ENCODE results near the gene LSMEM2. TPM values are rescaled to one million over a fixed set of nuclear protein-coding genes. Genes with fewer than 3 reads are reported as not detected.

The LSMEM2 gene
- polyA plus RNA-seq, 2 of the 4 experiments (the other 2 are of a cell fraction): 0.09 TPM; not detected in 1

DNA sequence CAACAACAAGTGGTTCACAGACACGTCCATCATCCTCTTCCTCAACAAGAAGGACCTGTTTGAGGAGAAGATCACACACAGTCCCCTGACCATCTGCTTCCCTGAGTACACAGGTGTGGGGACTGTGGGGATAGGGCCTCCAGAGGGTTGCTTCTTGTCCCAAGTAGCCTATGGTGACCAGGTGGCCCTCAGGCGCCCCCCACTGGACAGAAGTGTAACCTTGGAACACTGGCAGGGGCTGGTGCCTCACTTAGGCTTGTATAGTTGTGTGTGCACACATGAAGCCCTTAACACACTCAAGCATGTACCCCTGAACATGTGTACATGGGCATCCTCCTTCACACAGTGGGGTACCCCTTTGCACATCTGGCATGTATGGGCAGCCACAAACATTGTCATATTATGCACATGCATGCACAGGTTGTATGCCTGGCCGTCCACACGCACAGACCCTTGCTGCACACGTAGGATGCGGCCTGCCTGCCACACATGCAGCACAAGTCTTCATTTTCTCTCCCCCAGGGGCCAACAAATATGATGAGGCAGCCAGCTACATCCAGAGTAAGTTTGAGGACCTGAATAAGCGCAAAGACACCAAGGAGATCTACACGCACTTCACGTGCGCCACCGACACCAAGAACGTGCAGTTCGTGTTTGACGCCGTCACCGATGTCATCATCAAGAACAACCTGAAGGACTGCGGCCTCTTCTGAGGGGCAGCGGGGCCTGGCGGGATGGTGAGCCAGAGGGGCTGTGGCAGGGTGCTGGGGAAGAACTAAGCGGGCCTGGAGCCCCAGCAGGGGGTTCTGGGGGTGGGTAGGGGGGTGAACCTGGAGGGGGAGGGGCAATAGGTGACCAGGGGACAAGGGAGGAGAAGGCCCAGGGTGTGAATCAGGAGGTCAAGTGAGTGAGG, 21.7 kb upstream of the LSMEM2 start:
- no peak overlapping the region for H3K4me2 ChIP-seq
- TF ChIP-seq RAD21 (conservative IDR thresholded peaks at IDR 0.05 in 1 of 2, IDR thresholded peaks at IDR 0.05 in 1 of 2) (peak in 1 of 2 experiments; percentile 36; a peak in 2 of 5 replicates), MYC (IDR thresholded peaks at IDR 0.05; ENCODE audit: borderline replicate concordance, low read length) (no peak), HEYL (CRISPR knock-in tag; IDR thresholded peaks at IDR 0.05) (no peak), POLR2A (IDR thresholded peaks at IDR 0.05; ENCODE audit: low read length) (no peak), POLR2AphosphoS2 (conservative IDR thresholded peaks at IDR 0.05; ENCODE audit: low read length) (no peak), TP53 (CRISPR knock-in tag; IDR thresholded peaks at IDR 0.05) (no peak), CBX2 (IDR thresholded peaks at IDR 0.05; ENCODE audit: borderline replicate concordance, low read depth) (no peak)
- TF ChIP-seq, protein P1, sequence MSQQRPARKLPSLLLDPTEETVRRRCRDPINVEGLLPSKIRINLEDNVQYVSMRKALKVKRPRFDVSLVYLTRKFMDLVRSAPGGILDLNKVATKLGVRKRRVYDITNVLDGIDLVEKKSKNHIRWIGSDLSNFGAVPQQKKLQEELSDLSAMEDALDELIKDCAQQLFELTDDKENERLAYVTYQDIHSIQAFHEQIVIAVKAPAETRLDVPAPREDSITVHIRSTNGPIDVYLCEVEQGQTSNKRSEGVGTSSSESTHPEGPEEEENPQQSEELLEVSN (IDR thresholded peaks at IDR 0.05; ENCODE audit: borderline replicate concordance, low read depth): no peak
- TF ChIP-seq, protein P2, sequence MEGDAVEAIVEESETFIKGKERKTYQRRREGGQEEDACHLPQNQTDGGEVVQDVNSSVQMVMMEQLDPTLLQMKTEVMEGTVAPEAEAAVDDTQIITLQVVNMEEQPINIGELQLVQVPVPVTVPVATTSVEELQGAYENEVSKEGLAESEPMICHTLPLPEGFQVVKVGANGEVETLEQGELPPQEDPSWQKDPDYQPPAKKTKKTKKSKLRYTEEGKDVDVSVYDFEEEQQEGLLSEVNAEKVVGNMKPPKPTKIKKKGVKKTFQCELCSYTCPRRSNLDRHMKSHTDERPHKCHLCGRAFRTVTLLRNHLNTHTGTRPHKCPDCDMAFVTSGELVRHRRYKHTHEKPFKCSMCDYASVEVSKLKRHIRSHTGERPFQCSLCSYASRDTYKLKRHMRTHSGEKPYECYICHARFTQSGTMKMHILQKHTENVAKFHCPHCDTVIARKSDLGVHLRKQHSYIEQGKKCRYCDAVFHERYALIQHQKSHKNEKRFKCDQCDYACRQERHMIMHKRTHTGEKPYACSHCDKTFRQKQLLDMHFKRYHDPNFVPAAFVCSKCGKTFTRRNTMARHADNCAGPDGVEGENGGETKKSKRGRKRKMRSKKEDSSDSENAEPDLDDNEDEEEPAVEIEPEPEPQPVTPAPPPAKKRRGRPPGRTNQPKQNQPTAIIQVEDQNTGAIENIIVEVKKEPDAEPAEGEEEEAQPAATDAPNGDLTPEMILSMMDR (IDR thresholded peaks at IDR 0.05): peak; percentile 31
- ChIA-PET CTCF (interaction anchor here (0.8 to 11.2 kb wide), 10 partner anchors 9 to 65 kb away, joined by 3 to 219 read pairs (median 14); partner anchors contain the start of genes GNAI2 and GNAT1), POLR2A (no interaction called here)
- WGBS (ENCODE audit: missing lambda C conversion rate): 91% methylated on average over 14 of the region's 20 CpGs
- no peak overlapping the region for H3K4me3 ChIP-seq
- ATAC-seq (peak in 1 of 2 experiments; percentile 24; a peak in 2 of 6 replicates), FAIRE-seq (no peak), DNase-seq (ENCODE audit: low read depth in 1 of 2, low spot score in 1 of 2) (peak in 1 of 2 experiments; percentile 48)
- peaks cover 16% of the 10 kb centered on the region; the same call in 2 of the 3 replicates for H3K4me1 ChIP-seq
- no peaks in the 10 kb centered on the region for H3K9me3 ChIP-seq
- H3K27ac ChIP-seq: no peak overlapping the region

DNA sequence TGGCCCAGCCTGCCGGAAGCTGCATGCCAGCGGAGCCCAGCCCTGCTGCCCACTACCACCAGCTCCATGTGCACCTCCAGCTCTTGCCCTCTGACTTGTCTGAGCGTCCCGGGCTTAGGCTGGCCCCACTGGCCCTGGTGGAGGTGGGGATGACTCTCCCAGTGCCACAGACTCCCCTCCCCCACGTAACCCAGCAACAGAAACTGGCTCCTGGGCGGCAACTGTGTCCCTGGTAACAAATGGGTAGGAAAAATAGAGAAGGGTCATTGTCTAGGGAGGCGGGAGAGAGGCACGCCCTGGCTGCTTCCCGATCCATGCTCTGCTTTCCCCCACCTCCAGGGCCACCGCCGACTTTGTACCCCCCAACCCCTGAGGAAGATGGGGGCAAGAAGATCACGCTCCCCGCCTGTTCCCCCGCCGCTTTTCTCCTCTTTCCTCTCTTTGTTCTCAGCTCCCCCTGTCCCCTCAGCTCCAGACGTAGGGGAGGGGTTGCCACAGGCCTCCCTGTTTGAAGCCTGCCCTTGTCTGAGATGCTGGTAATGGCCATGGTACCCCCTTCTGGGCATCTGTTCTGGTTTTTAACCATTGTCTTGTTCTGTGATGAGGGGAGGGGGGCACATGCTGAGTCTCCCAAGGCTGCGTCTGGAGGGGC, 20.7 kb upstream of the LSMEM2 start:
- 91% methylated on average over 17 of the region's 17 CpGs for WGBS (ENCODE audit: missing lambda C conversion rate)
- peaks cover 16% of the 10 kb centered on the region; the same call in 2 of the 3 replicates for H3K4me1 ChIP-seq
- TF ChIP-seq RNF2 (IDR thresholded peaks at IDR 0.05; ENCODE audit: borderline replicate concordance, low read depth): no peak
- TF ChIP-seq ZNF302 (CRISPR knock-in tag; IDR thresholded peaks at IDR 0.05): no peak
- TF ChIP-seq JUN (IDR thresholded peaks at IDR 0.05): no peak
- no peak for TF ChIP-seq CBX8 (IDR thresholded peaks at IDR 0.05)
- TF ChIP-seq NR3C1 (IDR thresholded peaks at IDR 0.05): no peak
- TF ChIP-seq, protein P3, sequence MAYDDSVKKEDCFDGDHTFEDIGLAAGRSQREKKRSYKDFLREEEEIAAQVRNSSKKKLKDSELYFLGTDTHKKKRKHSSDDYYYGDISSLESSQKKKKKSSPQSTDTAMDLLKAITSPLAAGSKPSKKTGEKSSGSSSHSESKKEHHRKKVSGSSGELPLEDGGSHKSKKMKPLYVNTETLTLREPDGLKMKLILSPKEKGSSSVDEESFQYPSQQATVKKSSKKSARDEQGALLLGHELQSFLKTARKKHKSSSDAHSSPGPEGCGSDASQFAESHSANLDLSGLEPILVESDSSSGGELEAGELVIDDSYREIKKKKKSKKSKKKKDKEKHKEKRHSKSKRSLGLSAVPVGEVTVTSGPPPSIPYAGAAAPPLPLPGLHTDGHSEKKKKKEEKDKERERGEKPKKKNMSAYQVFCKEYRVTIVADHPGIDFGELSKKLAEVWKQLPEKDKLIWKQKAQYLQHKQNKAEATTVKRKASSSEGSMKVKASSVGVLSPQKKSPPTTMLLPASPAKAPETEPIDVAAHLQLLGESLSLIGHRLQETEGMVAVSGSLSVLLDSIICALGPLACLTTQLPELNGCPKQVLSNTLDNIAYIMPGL (CRISPR knock-in tag; IDR thresholded peaks at IDR 0.05; ENCODE audit: borderline replicate concordance): no peak
- no peak for TF ChIP-seq SMC3 (IDR thresholded peaks at IDR 0.05)
- ChIA-PET POLR2A (interaction anchor here (1.1 to 2.4 kb wide), 2 partner anchors 12 to 23 kb away, joined by 4 to 9 read pairs; no protein-coding TSS in a partner anchor), CTCF (interaction anchor here (0.8 to 8.1 kb wide), 7 partner anchors 10 to 69 kb away, joined by 3 to 67 read pairs (median 22); partner anchors contain the start of gene GNAT1)
- ATAC-seq (no peak), DNase-seq (ENCODE audit: low read depth in 1 of 2, low spot score in 1 of 2) (no peak), FAIRE-seq (no peak)
- no peak overlapping the region for H3K4me3 ChIP-seq
- H3K9me3 ChIP-seq: no peaks in the 10 kb centered on the region
- H3K4me2 ChIP-seq: no peak overlapping the region
- H3K27ac ChIP-seq: no peak overlapping the region

Data from A549 (cell line).